Measurements from ENCODE around the gene RBPJ. TPM values are rescaled to one million over a fixed set of nuclear protein-coding genes. Genes with fewer than 3 reads are reported as not detected.

Gene RBPJ
- total RNA-seq, 2 experiments from 2014 or later, result 171 to 180 TPM

DNA sequence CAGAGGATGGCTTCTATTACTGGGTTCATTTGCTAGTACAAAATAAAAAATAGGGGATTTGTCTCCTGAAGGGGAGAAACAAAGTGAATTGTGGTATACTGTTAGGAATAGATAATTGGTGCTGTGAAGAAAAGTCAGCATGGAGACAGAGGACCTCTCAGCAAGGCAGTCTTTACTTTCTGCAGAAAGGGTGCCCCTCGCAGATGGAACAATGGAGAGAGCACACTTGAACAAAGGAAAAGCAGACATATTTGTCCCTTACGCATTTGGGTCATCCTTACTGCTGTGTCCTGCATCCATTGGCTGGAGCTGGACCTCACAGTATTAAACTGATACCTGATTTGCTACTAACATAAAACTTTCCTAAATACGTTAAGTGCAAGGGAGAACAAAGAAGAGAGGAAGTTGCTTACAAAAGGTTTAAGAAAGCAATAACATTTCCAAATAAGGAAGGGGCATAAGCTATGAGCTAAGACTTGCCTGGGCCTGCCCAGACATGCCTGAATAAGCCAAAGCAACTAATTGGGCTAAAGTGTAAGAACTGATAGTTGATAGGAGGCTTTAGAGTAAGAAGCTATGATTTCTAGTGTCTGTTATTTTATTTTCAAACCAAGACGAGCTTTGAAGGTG is 85.6 kb downstream of the RBPJ start:
- ChIA-PET POLR2A (no interaction called here), CTCF (interaction anchor here (1.0 to 5.0 kb wide), 5 partner anchors 76 to 419 kb away, joined by 3 to 32 read pairs (median 6); no protein-coding TSS in a partner anchor)
- no peak overlapping the region for H3K4me3 Mint-ChIP-seq
- H3K27ac Mint-ChIP-seq, result peak overlapping the region; percentile 51
- no peaks in the 10 kb centered on the region for H3K27me3 Mint-ChIP-seq
- DNase-seq, result no peak
- no peak for ATAC-seq
- peaks cover 15% of the 10 kb centered on the region for H3K4me1 Mint-ChIP-seq
- peaks cover 12% of the 10 kb centered on the region for H3K9me3 Mint-ChIP-seq (ENCODE audit: low read depth)
- intact Hi-C loops (cut with DNase I, micrococcal nuclease), result no loop called here
- peaks cover 48% of the 10 kb centered on the region for H3K36me3 Mint-ChIP-seq (ENCODE audit: low read depth)

- H3K27me3 Mint-ChIP-seq, result no peaks in the 10 kb centered on the region
- DNase-seq (no peak), ATAC-seq (no peak)
- peaks cover 11% of the 10 kb centered on the region for H3K4me1 Mint-ChIP-seq
- ChIA-PET CTCF (interaction anchor here (0.8 to 5.0 kb wide), 6 partner anchors 9 to 420 kb away, joined by 4 to 62 read pairs (median 19); no protein-coding TSS in a partner anchor), POLR2A (no interaction called here)
- peaks cover 12% of the 10 kb centered on the region for H3K9me3 Mint-ChIP-seq (ENCODE audit: low read depth)
- intact Hi-C loops (cut with DNase I, micrococcal nuclease), result no loop called here
- H3K4me3 Mint-ChIP-seq, result no peak overlapping the region
- peak overlapping the region; percentile 3 for H3K27ac Mint-ChIP-seq
- peaks cover 44% of the 10 kb centered on the region for H3K36me3 Mint-ChIP-seq (ENCODE audit: low read depth)
Measured at GRCh38 chr4:26407476-26407875, 86.7 kb downstream of the RBPJ start.

GRCh38 chr4:26410385-26411293 is 89.8 kb downstream of the RBPJ start:
- H3K36me3 Mint-ChIP-seq (ENCODE audit: low read depth), result peaks cover 36% of the 10 kb centered on the region
- peak; percentile 75 for ATAC-seq
- no peaks in the 10 kb centered on the region for H3K27me3 Mint-ChIP-seq
- peaks cover 7% of the 10 kb centered on the region for H3K9me3 Mint-ChIP-seq (ENCODE audit: low read depth)
- DNase-seq, result peak; percentile 32
- no peak overlapping the region for H3K27ac Mint-ChIP-seq
- ChIA-PET CTCF (interaction anchor here (0.6 to 5.0 kb wide), 29 partner anchors 9 to 461 kb away, joined by 3 to 62 read pairs (median 4); no protein-coding TSS in a partner anchor), POLR2A (no interaction called here)
- H3K4me1 Mint-ChIP-seq, result peaks cover 3% of the 10 kb centered on the region
- intact Hi-C loops (cut with DNase I, micrococcal nuclease), result loop anchor here (1.0 to 5.0 kb wide), 8 partner anchors 80 to 483 kb away; no protein-coding TSS in a partner anchor
- no peak overlapping the region for H3K4me3 Mint-ChIP-seq

DNA sequence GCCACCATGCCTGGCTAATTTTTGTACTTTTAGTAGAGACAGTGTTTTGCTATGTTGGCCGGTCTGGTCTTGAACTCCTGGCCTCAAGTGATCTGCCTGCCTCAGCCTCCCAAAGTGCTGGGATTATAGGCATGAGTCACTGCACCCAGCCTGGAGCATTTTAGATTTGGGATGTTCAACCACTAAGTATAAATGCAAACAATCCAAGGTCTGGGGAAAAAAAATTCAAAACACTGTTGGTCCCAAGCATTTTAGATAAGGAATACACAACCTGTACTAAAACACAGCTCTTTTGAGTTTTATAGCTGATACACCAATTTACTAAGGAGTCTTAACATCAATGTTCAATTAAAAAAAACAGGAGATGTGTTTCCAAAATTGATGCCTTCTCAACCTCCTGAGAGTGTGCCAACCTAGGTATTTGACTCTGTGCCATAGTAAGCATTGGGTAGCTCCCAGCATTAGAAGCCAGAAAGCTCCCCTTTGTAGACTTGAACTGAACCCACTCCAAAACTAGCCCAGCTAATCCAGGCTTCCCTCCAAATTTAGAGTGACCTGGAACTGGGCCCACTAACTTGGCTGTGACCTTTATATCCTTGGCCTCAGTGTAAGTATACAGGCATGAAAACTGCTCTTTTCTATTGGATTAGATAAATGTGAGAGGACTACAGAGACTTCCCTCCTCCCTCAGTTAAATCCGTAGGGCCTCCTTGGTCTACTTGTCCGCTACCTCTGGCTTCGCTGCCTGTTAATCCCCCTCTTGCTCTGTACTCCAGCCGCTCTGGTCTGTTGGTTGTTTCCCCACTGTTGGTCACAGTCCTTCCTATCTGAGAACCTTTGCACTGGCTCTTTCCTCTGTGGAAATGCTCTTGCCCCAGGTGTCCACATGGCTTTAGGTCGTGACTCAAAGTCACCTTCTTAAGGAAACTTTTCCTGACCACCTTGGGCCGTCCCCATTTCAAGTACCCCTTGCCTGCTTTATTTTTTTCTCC is 91.9 kb downstream of the RBPJ start:
- Mint-ChIP-seq H3K9me3 (ENCODE audit: low read depth) (no peaks in the 10 kb centered on the region), H3K4me3 (no peak overlapping the region), H3K4me1 (peaks cover 3% of the 10 kb centered on the region), H3K27ac (no peak overlapping the region), H3K27me3 (no peaks in the 10 kb centered on the region), H3K36me3 (ENCODE audit: low read depth) (peaks cover 23% of the 10 kb centered on the region)
- POLR2A ChIA-PET, result no interaction called here
- intact Hi-C loops (cut with DNase I, micrococcal nuclease), result loop anchor here in 1 of 2 experiments (5.0 kb wide), 2 partner anchors 345 to 485 kb away; no protein-coding TSS in a partner anchor
- CTCF ChIA-PET, result interaction anchor here (0.7 to 1.8 kb wide), 7 partner anchors 12 to 1245 kb away, joined by 3 to 6 read pairs (median 3); no protein-coding TSS in a partner anchor
- ATAC-seq (no peak), DNase-seq (no peak)

DNA sequence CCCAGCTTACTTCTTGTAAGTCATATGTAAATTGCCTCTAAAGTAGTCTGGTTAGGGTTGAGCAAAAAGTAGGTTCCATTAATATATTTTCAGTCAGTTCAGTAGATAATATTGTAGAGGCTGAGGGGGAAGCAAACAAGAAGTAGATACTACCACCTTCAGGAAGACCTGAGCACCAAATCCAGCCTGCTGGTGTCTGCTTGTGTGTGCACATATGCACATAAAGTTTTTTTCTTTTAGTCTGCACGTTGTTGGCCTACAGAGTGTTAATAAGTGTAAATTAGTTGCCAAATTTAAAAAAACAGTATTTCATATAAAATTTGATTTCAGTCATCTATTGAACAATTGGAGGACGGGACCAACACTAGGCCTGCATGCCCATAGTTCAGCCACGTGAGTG is 92.8 kb downstream of the RBPJ start:
- H3K27ac Mint-ChIP-seq, result no peak overlapping the region
- peaks cover 3% of the 10 kb centered on the region for H3K4me1 Mint-ChIP-seq
- ChIA-PET POLR2A (no interaction called here), CTCF (interaction anchor here (0.6 to 1.8 kb wide), 5 partner anchors 13 to 431 kb away, joined by 3 to 6 read pairs (median 3); no protein-coding TSS in a partner anchor)
- ATAC-seq (no peak), DNase-seq (no peak)
- peaks cover 23% of the 10 kb centered on the region for H3K36me3 Mint-ChIP-seq (ENCODE audit: low read depth)
- intact Hi-C loops (cut with DNase I, micrococcal nuclease), result loop anchor here in 1 of 2 experiments (5.0 kb wide), 2 partner anchors 346 to 486 kb away; no protein-coding TSS in a partner anchor
- no peaks in the 10 kb centered on the region for H3K27me3 Mint-ChIP-seq
- no peaks in the 10 kb centered on the region for H3K9me3 Mint-ChIP-seq (ENCODE audit: low read depth)
- no peak overlapping the region for H3K4me3 Mint-ChIP-seq

- intact Hi-C loops (cut with DNase I, micrococcal nuclease), result no loop called here
- CTCF ChIA-PET, result interaction anchor here (3.3 kb wide), 1 partner anchor 388 kb away, joined by 10 read pairs; no protein-coding TSS in a partner anchor
Measured at GRCh38 chr4:26418107-26418506, 97.3 kb downstream of the RBPJ start.

GRCh38 chr4:26418850-26419249 is 98.0 kb downstream of the RBPJ start:
- DNase-seq (no peak), ATAC-seq (no peak)
- Mint-ChIP-seq H3K4me1 (no peaks in the 10 kb centered on the region), H3K36me3 (ENCODE audit: low read depth) (peaks cover 39% of the 10 kb centered on the region), H3K27me3 (no peaks in the 10 kb centered on the region), H3K9me3 (ENCODE audit: low read depth) (no peaks in the 10 kb centered on the region), H3K27ac (no peak overlapping the region), H3K4me3 (no peak overlapping the region)
- POLR2A ChIA-PET, result interaction anchor here (0.7 kb wide), 1 partner anchor 379 kb away, joined by 3 read pairs; no protein-coding TSS in a partner anchor
- intact Hi-C loops (cut with DNase I, micrococcal nuclease), result no loop called here
- CTCF ChIA-PET, result interaction anchor here (0.6 to 3.3 kb wide), 5 partner anchors 46 to 493 kb away, joined by 3 to 10 read pairs (median 3); no protein-coding TSS in a partner anchor

More at GRCh38 chr4:26418107-26418506, 97.3 kb downstream of the RBPJ start:
- Mint-ChIP-seq H3K4me1 (no peaks in the 10 kb centered on the region), H3K4me3 (no peak overlapping the region), H3K36me3 (ENCODE audit: low read depth) (peaks cover 40% of the 10 kb centered on the region), H3K27me3 (no peaks in the 10 kb centered on the region), H3K27ac (no peak overlapping the region), H3K9me3 (ENCODE audit: low read depth) (no peaks in the 10 kb centered on the region)
- POLR2A ChIA-PET, result interaction anchor here (0.7 kb wide), 1 partner anchor 340 kb away, joined by 3 read pairs; no protein-coding TSS in a partner anchor
- no peak for DNase-seq
- no peak for ATAC-seq

GRCh38 chr4:26420438-26420837 is 99.6 kb downstream of the RBPJ start:
- Mint-ChIP-seq H3K36me3 (ENCODE audit: low read depth) (peaks cover 45% of the 10 kb centered on the region), H3K9me3 (ENCODE audit: low read depth) (no peaks in the 10 kb centered on the region), H3K27me3 (no peaks in the 10 kb centered on the region), H3K4me1 (no peaks in the 10 kb centered on the region), H3K4me3 (no peak overlapping the region), H3K27ac (no peak overlapping the region)
- DNase-seq, result no peak
- CTCF ChIA-PET, result interaction anchor here (1.7 to 3.3 kb wide), 3 partner anchors 10 to 391 kb away, joined by 7 to 14 read pairs (median 10); no protein-coding TSS in a partner anchor
- ATAC-seq, result no peak
- POLR2A ChIA-PET, result no interaction called here
- intact Hi-C loops (cut with DNase I, micrococcal nuclease), result no loop called here

GRCh38 chr4:26420913-26421312 is 100.1 kb downstream of the RBPJ start:
- Mint-ChIP-seq H3K4me1 (peaks cover 1% of the 10 kb centered on the region), H3K36me3 (ENCODE audit: low read depth) (peaks cover 47% of the 10 kb centered on the region)
- CTCF ChIA-PET, result interaction anchor here (1.7 to 3.3 kb wide), 3 partner anchors 11 to 391 kb away, joined by 7 to 14 read pairs (median 10); no protein-coding TSS in a partner anchor

GRCh38 chr4:26424153-26424552 is 103.3 kb downstream of the RBPJ start:
- intact Hi-C loops (cut with DNase I, micrococcal nuclease), result no loop called here
- DNase-seq (no peak), ATAC-seq (no peak)
- H3K9me3 Mint-ChIP-seq (ENCODE audit: low read depth), result no peaks in the 10 kb centered on the region
- CTCF ChIA-PET, result interaction anchor here (1.6 kb wide), 1 partner anchor 15 kb away, joined by 4 read pairs; no protein-coding TSS in a partner anchor
- POLR2A ChIA-PET, result no interaction called here
- H3K36me3 Mint-ChIP-seq (ENCODE audit: low read depth), result peaks cover 53% of the 10 kb centered on the region
- peaks cover 15% of the 10 kb centered on the region for H3K4me1 Mint-ChIP-seq
- H3K4me3 Mint-ChIP-seq, result no peak overlapping the region
- no peak overlapping the region for H3K27ac Mint-ChIP-seq
- no peaks in the 10 kb centered on the region for H3K27me3 Mint-ChIP-seq

More at GRCh38 chr4:26420913-26421312, 100.1 kb downstream of the RBPJ start:
- no peak overlapping the region for H3K27ac Mint-ChIP-seq
- intact Hi-C loops (cut with DNase I, micrococcal nuclease), result no loop called here
- H3K4me3 Mint-ChIP-seq, result no peak overlapping the region
- DNase-seq, result no peak
- POLR2A ChIA-PET, result no interaction called here
- no peak for ATAC-seq
- no peaks in the 10 kb centered on the region for H3K27me3 Mint-ChIP-seq
- H3K9me3 Mint-ChIP-seq (ENCODE audit: low read depth), result no peaks in the 10 kb centered on the region
